Panc1 (cell line): ENCODE results near the gene HPCAL1. TPM values are rescaled to one million over a fixed set of nuclear protein-coding genes. Genes with fewer than 3 reads are reported as not detected.

Experiments used
- ATAC-seq: fragments of 200-7000 bp; cut with Tn5 transposase; 2 replicates; pipeline ENCODE4 v1.9.1; 2020; ENCODE audit warnings: mild to moderate bottlenecking, moderate library complexity
- BruUV-seq: library from RNA; stranded (reverse); fragments of 400-500 nt; replicated peaks from 2 replicates; lab custom pipeline; 2021; lab: Mats Ljungman, UMichigan
- CTCF ChIA-PET: fragments of 300-600 bp; sonication (Branson Sonifier 250); formaldehyde crosslinking; loops from one replicate; lab custom pipeline; 2022; ENCODE audit warnings: antibody characterized with exemption; lab: Charles Lee
- POLR2A ChIA-PET: fragments of 300-600 bp; sonication (Branson Sonifier 250); formaldehyde crosslinking; loops from one replicate; lab custom pipeline; 2022; ENCODE audit warnings: antibody characterized with exemption; lab: Charles Lee
- DNase-seq: peaks from one replicate; pipeline ENCODE4 v3.0.0-alpha.2; 2010; ENCODE audit warnings: low read depth, low spot score
- H3K27ac ChIP-seq: 2 replicates; pipeline ENCODE4 v1.5.1; 2011; ENCODE audit warnings: mild to moderate bottlenecking, low read length, inconsistent platforms
- H3K27me3 ChIP-seq: fragments of 200-500 bp; sonication (Bioruptor generic); 2 replicates; pipeline ENCODE4 v1.6.0; 2014; ENCODE audit warnings: low read length, inconsistent platforms; ENCODE audit not compliant: control insufficient read depth, insufficient read depth
- H3K36me3 ChIP-seq: fragments of 200-500 bp; sonication (Bioruptor generic); 2 replicates; pipeline ENCODE4 v1.5.1; 2014; ENCODE audit warnings: inconsistent platforms, mild to moderate bottlenecking, low read length, moderate library complexity; ENCODE audit not compliant: control insufficient read depth, insufficient read depth
- H3K4me1 ChIP-seq: 2 replicates; pipeline ENCODE4 v1.5.1; 2011; ENCODE audit warnings: inconsistent platforms, mild to moderate bottlenecking, low read length, moderate library complexity; ENCODE audit not compliant: control insufficient read depth, insufficient read depth
- H3K4me3 ChIP-seq, 2 experiments: 2 replicates each; pipeline ENCODE4 v1.5.1; 2011 to 2012; ENCODE audit warnings: low read depth in 2 of 2, low read length in 2 of 2, mild to moderate bottlenecking in 2 of 2, inconsistent platforms in 1 of 2, moderate library complexity in 1 of 2
- H3K9me3 ChIP-seq: fragments of 200-500 bp; sonication (Bioruptor generic); 2 replicates; pipeline ENCODE4 v1.5.1; 2014; ENCODE audit warnings: low read depth, mild to moderate bottlenecking, inconsistent platforms, low read length, moderate library complexity; ENCODE audit not compliant: control insufficient read depth, insufficient read depth
- CTCF ChIP-seq: fragments of 450-650 bp; IDR thresholded peaks from 2 replicates; pipeline ENCODE4 v1.5.1; 2017; ENCODE audit warnings: mild to moderate bottlenecking
- POLR2AphosphoS5 ChIP-seq: IDR thresholded peaks from 2 replicates; pipeline ENCODE4 v1.6.1; 2012; ENCODE audit warnings: mild to moderate bottlenecking, low read depth, low read length, moderate library complexity
- REST ChIP-seq, 2 experiments: IDR thresholded peaks; 2 replicates each; pipeline ENCODE4 v1.6.1; 2011 to 2012; ENCODE audit warnings: low read depth in 2 of 2, control low read depth in 1 of 2, low read length in 1 of 2, mild to moderate bottlenecking in 1 of 2, moderate library complexity in 1 of 2; ENCODE audit not compliant: insufficient read depth in 1 of 2
- SIN3A ChIP-seq: IDR thresholded peaks from 2 replicates; pipeline ENCODE4 v1.6.1; 2012; ENCODE audit warnings: low read depth, mild to moderate bottlenecking, low read length, moderate library complexity, borderline replicate concordance; ENCODE audit not compliant: insufficient read depth
- TCF7L2 ChIP-seq: IDR thresholded peaks from 2 replicates; pipeline ENCODE4 v1.6.1; 2011; ENCODE audit warnings: mild to moderate bottlenecking, low read depth, low read length, inconsistent platforms
- in situ Hi-C: cut with HindIII; loops from 2 replicates; pipeline ENCODE4 v1.10.0; 2016; ENCODE audit warnings: low sequenced_read_pairs, low pct_unique_long_range_greater_than_20kb
- intact Hi-C: fragments of 100-400 bp; cut with micrococcal nuclease; formaldehyde crosslinking; loops from one replicate; pipeline ENCODE4 v1.10.0; 2022; ENCODE audit not compliant: unreplicated experiment
- total RNA-seq: library from RNA; stranded (reverse); gene quantifications from one replicate; pipeline ENCODE4 v1.2.1, GENCODE V29; 2021; ENCODE audit not compliant: unreplicated experiment

Gene HPCAL1
- total RNA-seq, 1 experiment from 2014 or later = 234 TPM

- Histone ChIP-seq H3K4me3 (peak overlapping the region; percentile 12 to 51), H3K27me3 (no peaks in the 10 kb centered on the region), H3K9me3 (peaks cover 6% of the 10 kb centered on the region; the same call in 1 of the 2 replicates), H3K36me3 (no peaks in the 10 kb centered on the region; the same call in 1 of the 2 replicates), H3K4me1 (peaks cover 86% of the 10 kb centered on the region), H3K27ac (peak overlapping the region; percentile 99)
- CTCF ChIA-PET = no interaction called here
- DNase-seq (no peak), ATAC-seq (peak; percentile 69)
- in situ Hi-C loops (no loop called here), intact Hi-C loops (no loop called here)
- POLR2A ChIA-PET = no interaction called here
- BruUV-seq = no TSS peak
- TF ChIP-seq POLR2AphosphoS5 (no peak), SIN3A (peak; percentile 62; the same call in 1 of the 2 replicates)
Observed at GRCh38 chr2:10331027-10331701, 28.5 kb downstream of the HPCAL1 start.

- Histone ChIP-seq H3K9me3 (peaks cover 6% of the 10 kb centered on the region; the same call in 1 of the 2 replicates), H3K27me3 (no peaks in the 10 kb centered on the region), H3K27ac (peak overlapping the region; percentile 99), H3K4me1 (peaks cover 86% of the 10 kb centered on the region), H3K36me3 (no peaks in the 10 kb centered on the region; the same call in 1 of the 2 replicates), H3K4me3 (peak overlapping the region in 1 of 2 experiments; percentile 51; a peak in 2 of 4 replicates)
- ChIA-PET POLR2A (interaction anchor here (0.5 to 0.6 kb wide), 5 partner anchors 13 to 200 kb away, joined by 3 to 14 read pairs (median 3); no protein-coding TSS in a partner anchor), CTCF (interaction anchor here (0.9 to 1.1 kb wide), 2 partner anchors 28 to 103 kb away, joined by 3 to 4 read pairs; no protein-coding TSS in a partner anchor)
- no TSS peak for BruUV-seq
- intact Hi-C loops (no loop called here), in situ Hi-C loops (no loop called here)
- no peak for TF ChIP-seq TCF7L2
- no peak for TF ChIP-seq POLR2AphosphoS5
- no peak for TF ChIP-seq SIN3A
- no peak for TF ChIP-seq CTCF
- no peak for TF ChIP-seq REST (IDR thresholded peaks at IDR 0.05; ENCODE audit: insufficient read depth in 1 of 2, low read depth in 2 of 2, low read length in 1 of 2)
- no peak for ATAC-seq
- no peak for DNase-seq
Observed at GRCh38 chr2:10331702-10332401, 29.1 kb downstream of the HPCAL1 start.
